Hematopoietic multipotent progenitor cell treated with erythropoietin and hydrocortisone succinate and interleukin-3 and kit ligand, for 4 days (in vitro differentiated cells): ENCODE data around the gene TMEM221.
A peak's percentile ranks its signal among the peaks of the same experiment; 100 is the strongest.

Source experiments
- DNase-seq: peaks from one replicate; pipeline ENCODE4 v3.0.0-alpha.2; 2015

The TMEM221 gene

DNA sequence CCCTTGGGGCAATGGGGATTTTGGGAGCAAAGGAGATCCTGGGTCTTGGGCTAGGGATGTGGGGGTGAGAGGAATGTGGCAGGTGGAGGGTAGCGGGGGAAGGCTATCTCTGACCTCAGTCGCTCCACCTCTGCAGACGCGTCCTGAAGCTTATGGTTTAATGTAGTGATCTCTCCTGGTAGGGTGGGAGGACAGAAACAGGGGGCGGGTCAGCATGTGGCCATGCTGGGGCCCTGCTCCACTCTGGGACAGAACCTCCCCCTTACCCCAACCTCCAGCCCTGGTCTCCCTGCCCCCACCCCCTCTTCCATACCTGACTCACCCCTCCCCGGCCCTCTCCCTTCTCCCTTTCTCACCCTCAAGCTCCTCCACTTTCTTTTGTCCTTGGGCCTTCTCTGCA is 44.5 kb downstream of the TMEM221 start:
- no peak for DNase-seq

DNA sequence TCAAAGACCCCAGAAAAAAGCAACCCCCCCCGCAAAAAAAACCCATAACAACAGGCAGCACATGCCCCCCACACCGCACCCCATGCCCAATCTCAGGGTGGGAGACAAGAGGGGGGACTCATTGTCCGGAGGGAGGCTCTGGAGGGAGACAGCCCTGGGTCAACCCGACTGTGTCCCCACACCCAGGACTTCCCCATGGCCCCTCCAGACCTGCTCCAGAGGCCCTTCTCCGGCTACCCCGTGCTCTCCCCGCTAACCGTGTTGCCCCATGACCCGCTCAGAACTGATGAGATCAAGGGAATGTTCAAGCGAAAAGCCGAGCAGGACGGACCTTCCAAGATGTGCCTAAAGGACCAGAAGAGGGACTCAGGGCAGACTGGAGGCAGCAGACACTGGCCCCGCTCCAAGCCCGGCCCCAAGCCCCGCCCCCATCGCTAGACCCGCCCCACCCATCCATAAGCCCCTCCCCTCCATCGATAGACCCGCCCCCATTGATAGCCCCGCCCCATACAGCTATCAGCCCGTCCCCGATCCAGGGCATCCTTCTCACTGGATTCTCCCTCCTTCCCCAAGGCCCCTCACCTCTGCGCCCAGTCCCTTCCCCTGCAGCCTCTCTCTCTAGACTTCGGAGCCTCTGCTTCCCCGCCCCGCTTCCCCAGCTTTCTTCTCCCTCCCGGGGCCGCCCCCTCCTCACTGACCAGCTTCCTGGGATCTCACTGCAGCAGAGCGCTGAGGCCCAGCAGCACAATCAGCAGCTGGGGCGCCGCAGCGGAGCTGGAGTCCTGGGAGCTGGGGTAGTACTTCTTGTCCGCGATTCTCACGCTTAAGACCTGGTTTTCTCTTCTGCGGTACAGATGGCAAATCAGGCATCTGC is 45.2 kb downstream of the TMEM221 start:
- peak; percentile 59 for DNase-seq

GRCh38 chr19:17401628-17402027 is 46.8 kb downstream of the TMEM221 start:
- DNase-seq = no peak

DNA sequence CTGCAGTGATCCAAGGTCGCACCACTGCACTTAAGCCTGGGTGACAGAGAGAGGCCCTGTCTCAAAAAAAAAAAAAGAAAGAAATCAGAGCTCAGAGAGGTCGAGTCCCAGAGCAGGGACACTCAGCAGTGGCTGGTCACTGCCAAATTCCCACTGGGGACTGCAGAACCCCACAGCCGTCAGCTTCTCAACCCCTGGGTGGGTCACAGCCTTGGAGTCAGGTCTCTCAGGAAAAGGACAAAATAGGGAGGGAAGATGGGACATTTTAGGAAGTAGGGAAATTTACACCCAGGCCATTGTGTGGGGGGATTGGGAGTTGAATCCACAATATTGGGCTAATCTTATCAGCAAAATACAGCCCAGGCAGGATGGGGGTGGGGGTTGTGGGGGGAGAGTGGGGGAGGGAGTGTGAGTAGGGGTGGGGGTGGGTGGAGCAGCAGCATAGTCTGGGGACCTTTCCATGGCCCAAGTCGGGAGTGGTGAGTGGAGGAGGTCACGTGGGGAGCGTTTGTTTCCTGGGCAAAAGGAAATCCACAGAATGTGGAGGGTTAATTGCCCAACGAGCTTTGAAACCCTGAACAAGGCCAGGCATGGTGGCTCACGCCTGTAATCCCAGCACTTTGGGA is 49.5 kb downstream of the TMEM221 start:
- DNase-seq = peak; percentile 59

GRCh38 chr19:17394891-17395415 is 53.5 kb downstream of the TMEM221 start:
- peak; percentile 90 for DNase-seq

DNA sequence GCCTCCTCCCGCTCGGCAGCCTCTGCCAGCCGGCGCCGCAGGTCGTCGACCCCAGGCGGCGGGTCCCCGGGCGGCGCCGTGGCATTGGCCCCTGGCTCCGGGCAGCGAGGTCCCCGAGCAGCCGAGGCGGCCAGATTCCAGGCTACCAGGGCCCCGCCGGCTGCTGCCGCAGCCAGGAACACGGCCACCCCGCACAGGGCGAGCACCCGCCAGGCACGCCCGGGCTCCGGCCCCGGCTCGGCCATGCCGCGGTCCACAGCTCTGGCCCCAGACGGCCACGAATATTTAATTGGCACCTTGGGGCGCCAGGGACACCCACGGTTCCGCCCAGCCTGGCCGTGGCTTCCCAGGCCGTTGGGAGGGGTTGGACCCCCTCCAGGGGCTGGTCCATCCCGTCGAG is 54.6 kb downstream of the TMEM221 start, which contains the start of gene CCDC194:
TSS of gene CCDC194 (minus strand) at position 283 of the 400 bp plus-strand sequence. CDS start at position 245, 38 bp downstream.
- no peak for DNase-seq

DNA sequence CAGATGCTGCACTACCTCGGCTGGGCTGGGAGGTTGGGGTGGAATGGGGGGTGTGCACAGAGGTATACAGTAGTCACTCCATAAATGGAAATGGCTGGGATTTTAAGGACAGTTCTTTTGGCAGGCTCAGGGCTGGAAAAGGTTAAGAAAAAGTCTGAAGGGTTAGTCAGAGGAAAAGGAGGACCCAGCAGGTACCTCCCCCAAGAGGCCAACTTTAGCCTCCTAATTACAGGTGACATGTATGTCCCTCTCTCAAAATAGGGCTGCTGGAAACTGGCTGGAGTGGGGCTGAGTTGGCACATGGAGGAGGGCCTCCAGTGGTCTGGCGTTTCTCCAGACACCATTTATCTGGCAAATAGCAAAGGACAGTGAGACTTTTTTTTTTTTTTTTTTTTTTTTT is 55.5 kb downstream of the TMEM221 start:
- peak; percentile 71 for DNase-seq

- DNase-seq = peak; percentile 72
Measured at GRCh38 chr19:17391371-17392151, 56.9 kb downstream of the TMEM221 start.

DNA sequence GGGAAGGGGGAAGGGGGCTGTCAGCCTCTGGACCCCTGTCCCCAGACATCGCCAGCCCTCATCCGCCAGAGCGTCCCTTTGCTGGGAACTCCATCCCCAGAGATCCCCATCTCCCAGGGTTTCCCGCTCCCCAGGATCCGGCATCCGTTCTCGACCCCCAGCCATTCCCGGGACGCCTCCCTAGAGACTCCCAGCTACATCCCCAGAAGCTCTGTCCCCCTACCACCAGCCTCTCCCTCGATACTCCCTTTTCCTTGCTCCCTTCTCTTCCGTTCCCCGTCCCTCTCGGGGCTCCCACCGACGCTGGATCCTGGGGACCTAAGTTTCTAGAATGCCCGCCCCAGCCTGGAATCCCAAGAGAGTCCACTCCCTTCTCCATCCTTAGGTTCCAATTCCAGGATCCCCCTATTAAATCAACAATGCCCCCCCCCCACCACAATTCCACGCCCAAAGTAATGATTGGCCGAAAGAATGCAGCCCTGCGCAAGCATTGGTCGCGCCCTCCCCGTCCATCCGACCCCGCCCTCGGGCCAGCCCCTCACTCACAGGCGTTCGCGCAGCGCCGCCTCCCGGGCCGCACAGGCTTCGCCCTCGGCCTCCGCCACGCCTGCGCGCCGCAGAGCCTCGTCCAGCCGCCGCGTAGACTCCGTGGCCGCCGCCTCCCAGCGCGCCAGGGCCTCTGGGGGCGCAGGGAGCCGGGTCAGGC is 57.6 kb downstream of the TMEM221 start:
- peak; percentile 97 for DNase-seq

DNA sequence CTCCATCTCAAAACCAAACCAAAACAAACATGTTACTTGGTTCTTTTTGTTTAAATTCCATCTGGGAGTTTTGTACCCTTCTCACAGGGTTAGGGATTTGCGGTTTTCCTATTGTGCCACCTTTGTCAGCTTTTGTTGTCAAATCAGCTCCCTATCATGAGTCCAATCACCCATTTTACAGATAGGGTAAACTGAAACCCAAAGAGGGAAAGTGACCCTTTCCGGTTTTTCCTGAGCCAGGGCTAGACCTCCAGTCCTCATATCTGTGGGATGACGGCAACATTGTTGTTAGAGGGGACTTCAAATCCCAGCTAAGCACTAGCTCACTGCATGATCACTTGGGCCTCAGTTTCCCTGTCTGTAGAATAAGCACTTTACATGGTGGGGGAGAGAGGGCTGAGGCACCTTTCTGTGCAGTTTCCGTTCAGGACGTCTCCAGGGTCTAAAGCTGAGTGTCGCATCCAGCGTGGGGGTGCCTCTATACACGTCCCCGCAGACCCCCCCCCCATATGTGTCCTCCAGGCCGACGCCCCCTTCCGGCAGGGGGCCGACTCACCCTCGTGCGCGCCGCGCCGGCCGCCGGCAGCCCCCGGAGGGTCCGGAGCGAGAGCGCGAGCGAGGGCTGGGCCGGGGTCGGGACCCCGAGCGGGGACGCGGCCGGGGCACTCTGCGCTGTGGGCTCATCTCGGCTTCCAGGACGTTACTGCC is 58.4 kb downstream of the TMEM221 start:
- DNase-seq = no peak

DNA sequence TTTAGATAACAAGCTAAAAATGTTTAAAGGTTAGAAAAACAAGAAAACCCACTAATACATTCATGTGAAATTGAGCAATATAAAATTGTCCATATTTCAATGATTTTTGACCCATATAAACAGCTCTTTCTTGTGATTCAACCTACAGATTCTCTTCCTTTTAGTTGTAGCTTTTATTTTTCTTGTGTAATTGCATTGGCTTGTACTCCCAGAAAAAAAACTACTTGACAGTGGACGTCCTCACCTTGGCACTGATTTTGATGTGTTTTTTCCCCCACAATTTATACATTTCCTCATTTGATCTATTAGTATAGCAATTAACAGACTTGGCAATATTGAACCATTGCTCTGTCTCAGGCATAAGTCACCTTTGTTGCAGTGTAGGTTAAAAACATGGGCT is 59.2 kb downstream of the TMEM221 start:
- DNase-seq = no peak

GRCh38 chr19:17385878-17386611 is 62.4 kb downstream of the TMEM221 start:
- peak; percentile 80 for DNase-seq
